Activated naive CD4-positive, alpha-beta T cell treated with anti-CD3 and anti-CD28 coated beads, Interleukin-2, amount 10 ng/mL, durations not matched to agents 7 days and 5 days (primary cell): ENCODE results near the gene PPP4R2.

Experiments
- CTCF ChIA-PET: fragments of 350-600 bp; sonication (Branson Sonifier 250); formaldehyde crosslinking; loops from one replicate; lab custom pipeline; 2021; ENCODE audit warnings: antibody characterized with exemption; lab: Charles Lee
- DNase-seq: peaks from one replicate; pipeline ENCODE4 v3.0.0-alpha.2; 2020
- H3K27ac Mint-ChIP-seq: one replicate; pipeline ENCODE4 v1.8.0; 2021; ENCODE audit warnings: mild to moderate bottlenecking, moderate library complexity, mixed read lengths
- H3K27me3 Mint-ChIP-seq: one replicate; pipeline ENCODE4 v1.8.0; 2021; ENCODE audit warnings: mild to moderate bottlenecking, mixed read lengths
- H3K36me3 Mint-ChIP-seq: one replicate; pipeline ENCODE4 v1.8.0; 2021; ENCODE audit warnings: mixed read lengths
- H3K4me1 Mint-ChIP-seq: one replicate; pipeline ENCODE4 v1.8.0; 2021; ENCODE audit warnings: mixed read lengths
- H3K4me3 Mint-ChIP-seq: one replicate; pipeline ENCODE4 v1.8.0; 2021; ENCODE audit warnings: mild to moderate bottlenecking, moderate library complexity, mixed read lengths
- H3K9me3 Mint-ChIP-seq: one replicate; pipeline ENCODE4 v1.8.0; 2021; ENCODE audit warnings: mixed read lengths

PPP4R2 gene

DNA sequence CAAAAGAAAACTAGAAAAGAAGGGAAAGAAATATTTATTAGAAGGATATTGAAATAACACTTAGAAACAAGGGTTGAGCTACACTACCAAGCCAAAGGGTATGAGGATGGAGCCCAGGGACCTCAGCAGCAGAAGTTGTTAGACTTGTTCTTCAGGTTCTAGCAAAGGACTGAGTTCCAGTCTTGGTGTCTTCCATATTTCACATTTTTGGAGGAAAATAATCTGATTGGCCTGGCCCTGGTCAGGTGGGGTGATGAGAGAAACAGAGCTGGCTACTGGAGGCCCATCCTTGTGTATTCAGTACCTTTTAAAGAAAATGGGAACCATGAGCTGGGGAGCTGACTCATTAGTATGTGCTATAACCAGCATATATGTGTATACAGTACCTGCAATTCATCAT is 28.2 kb downstream of the PPP4R2 start:
- no peak overlapping the region for H3K27ac Mint-ChIP-seq
- no peaks in the 10 kb centered on the region for H3K9me3 Mint-ChIP-seq
- H3K4me1 Mint-ChIP-seq = peaks cover 29% of the 10 kb centered on the region
- peaks cover 15% of the 10 kb centered on the region for H3K36me3 Mint-ChIP-seq
- H3K27me3 Mint-ChIP-seq = no peaks in the 10 kb centered on the region
- CTCF ChIA-PET = interaction anchor here (1.0 to 1.3 kb wide), 2 partner anchors 32 to 174 kb away, joined by 3 read pairs; no protein-coding TSS in a partner anchor
- no peak overlapping the region for H3K4me3 Mint-ChIP-seq
- no peak for DNase-seq

DNA sequence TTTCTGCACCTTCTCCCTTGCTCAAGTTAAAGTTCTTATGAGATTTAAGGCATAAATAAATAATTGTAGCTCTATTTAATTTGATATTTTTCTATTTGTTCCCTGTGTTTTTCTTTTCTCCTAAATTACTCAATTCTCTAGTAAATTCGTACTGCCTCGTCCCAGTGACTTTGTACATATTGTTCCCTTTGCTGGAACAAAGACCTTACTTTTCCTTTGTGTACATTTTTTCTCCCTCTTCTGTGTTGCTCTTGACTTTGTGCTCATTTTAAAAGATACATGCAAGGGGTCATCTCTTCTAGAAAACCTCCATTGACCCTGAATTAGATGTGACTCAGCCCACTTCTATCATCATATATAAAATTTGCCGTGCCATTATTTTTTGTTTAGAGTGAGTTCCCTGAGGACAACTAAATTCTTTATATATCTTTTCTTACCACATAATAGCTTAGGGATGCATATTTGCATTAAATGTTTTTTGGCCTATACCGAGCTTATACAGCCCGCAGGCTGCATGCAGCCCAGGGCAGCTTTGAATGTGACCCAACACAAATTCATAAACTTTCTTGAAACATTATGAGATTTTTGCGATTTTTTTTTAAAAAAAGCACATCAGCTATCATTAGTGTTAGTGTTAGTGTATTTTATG is 29.6 kb downstream of the PPP4R2 start:
- Mint-ChIP-seq H3K27ac (no peak overlapping the region), H3K27me3 (no peaks in the 10 kb centered on the region), H3K9me3 (no peaks in the 10 kb centered on the region), H3K4me3 (no peak overlapping the region), H3K4me1 (peaks cover 24% of the 10 kb centered on the region), H3K36me3 (peaks cover 22% of the 10 kb centered on the region)
- CTCF ChIA-PET = interaction anchor here (0.9 to 1.3 kb wide), 2 partner anchors 86 to 175 kb away, joined by 3 to 4 read pairs; no protein-coding TSS in a partner anchor
- DNase-seq = no peak

DNA sequence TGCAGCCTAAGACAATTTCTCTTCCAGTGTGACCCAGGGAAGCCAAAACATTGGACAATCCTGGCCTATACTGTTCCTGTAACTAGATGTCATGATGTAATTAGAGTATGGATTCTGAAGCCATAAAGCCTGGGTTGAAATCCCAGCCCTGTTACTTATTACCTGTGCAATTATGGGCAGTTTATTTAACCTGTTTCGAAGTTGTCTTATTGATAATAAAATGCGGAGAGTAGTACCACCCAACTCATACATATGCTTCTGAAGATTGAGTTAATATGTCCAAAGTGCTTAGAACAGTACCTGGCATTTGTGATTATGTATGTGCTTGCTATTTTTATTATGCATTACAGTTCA is 30.1 kb downstream of the PPP4R2 start:
- no peak for DNase-seq
- Mint-ChIP-seq H3K27me3 (no peaks in the 10 kb centered on the region), H3K36me3 (peaks cover 22% of the 10 kb centered on the region), H3K27ac (no peak overlapping the region), H3K9me3 (no peaks in the 10 kb centered on the region), H3K4me1 (peaks cover 24% of the 10 kb centered on the region), H3K4me3 (no peak overlapping the region)
- CTCF ChIA-PET = no interaction called here

DNA sequence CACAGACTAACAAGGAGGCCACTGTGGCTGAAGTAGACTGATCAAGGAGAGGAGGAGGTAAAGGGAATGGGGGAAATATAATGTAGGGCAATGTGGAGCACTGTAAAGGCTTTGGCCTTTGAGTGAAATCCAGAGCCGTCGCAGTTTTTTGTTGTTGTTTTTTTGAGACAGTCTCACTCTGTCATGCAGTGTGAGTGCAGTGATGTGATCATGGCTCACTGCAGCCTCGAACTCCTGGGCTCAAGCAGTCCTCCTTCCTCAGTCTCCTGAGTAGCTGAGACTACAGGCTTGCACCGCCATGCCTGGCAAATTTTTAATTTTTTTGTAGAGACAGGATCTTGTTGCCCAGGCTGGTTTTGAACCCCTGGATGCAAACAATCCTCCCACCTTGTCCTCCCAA is 32.2 kb downstream of the PPP4R2 start:
- Mint-ChIP-seq H3K9me3 (no peaks in the 10 kb centered on the region), H3K36me3 (peaks cover 30% of the 10 kb centered on the region), H3K27ac (no peak overlapping the region), H3K27me3 (no peaks in the 10 kb centered on the region), H3K4me3 (no peak overlapping the region), H3K4me1 (peaks cover 24% of the 10 kb centered on the region)
- no peak for DNase-seq
- CTCF ChIA-PET = no interaction called here

DNA sequence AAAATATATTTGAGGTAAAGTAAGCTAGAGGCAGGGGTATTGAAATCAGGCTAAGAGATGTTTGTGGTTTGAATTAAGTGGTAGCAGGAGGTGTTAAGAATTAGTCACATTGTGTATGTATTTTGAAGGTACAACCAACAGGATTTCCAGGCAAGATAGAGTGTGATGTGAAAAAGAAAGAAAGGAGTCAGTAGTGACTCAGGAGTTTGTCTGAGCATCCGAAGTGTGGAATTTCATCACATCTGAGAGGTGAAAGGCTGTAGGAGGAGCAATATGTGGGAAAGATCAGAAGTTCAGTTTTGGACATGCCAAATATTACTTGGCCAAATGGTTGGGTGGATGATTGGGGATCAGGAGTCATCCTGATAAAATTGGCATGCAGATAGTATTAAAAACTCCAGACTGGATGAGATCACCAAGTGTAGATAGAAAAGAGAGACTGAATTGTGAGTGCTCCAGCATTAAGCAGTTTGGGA is 32.7 kb downstream of the PPP4R2 start:
- no peak overlapping the region for H3K27ac Mint-ChIP-seq
- H3K36me3 Mint-ChIP-seq = peaks cover 33% of the 10 kb centered on the region
- no peaks in the 10 kb centered on the region for H3K9me3 Mint-ChIP-seq
- CTCF ChIA-PET = interaction anchor here (0.6 kb wide), 1 partner anchor 25 kb away, joined by 4 read pairs; no protein-coding TSS in a partner anchor
- no peaks in the 10 kb centered on the region for H3K27me3 Mint-ChIP-seq
- peaks cover 27% of the 10 kb centered on the region for H3K4me1 Mint-ChIP-seq
- no peak for DNase-seq
- H3K4me3 Mint-ChIP-seq = no peak overlapping the region

DNA sequence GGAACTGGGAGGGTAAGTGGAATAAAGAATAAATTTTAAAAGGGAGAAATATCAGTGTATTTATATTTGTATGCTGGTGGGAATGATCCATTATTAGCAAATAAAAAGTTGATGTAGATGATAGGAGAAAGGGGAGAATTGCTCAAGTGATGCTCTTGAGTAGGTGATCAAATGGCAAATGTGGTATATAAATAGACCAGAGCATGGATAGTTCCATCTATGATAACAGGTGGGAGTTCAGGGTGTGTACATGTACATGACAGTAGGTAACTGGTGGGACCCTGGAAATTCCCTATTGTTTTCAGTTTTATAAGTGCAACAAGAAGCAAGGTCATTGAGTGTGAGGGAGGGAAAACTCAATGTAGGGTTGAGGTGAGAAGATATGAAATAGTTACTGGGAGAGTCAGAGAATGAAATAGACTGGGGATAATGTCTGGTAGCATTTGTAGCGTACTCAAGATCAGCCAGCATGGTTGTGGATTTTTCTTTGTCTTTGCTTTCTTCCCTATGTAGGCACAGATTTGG is 33.5 kb downstream of the PPP4R2 start:
- no peak overlapping the region for H3K4me3 Mint-ChIP-seq
- CTCF ChIA-PET = interaction anchor here (0.6 kb wide), 1 partner anchor 26 kb away, joined by 4 read pairs; no protein-coding TSS in a partner anchor
- DNase-seq = no peak
- no peaks in the 10 kb centered on the region for H3K9me3 Mint-ChIP-seq
- H3K27me3 Mint-ChIP-seq = no peaks in the 10 kb centered on the region
- peaks cover 29% of the 10 kb centered on the region for H3K4me1 Mint-ChIP-seq
- H3K36me3 Mint-ChIP-seq = peaks cover 37% of the 10 kb centered on the region
- H3K27ac Mint-ChIP-seq = no peak overlapping the region

DNA sequence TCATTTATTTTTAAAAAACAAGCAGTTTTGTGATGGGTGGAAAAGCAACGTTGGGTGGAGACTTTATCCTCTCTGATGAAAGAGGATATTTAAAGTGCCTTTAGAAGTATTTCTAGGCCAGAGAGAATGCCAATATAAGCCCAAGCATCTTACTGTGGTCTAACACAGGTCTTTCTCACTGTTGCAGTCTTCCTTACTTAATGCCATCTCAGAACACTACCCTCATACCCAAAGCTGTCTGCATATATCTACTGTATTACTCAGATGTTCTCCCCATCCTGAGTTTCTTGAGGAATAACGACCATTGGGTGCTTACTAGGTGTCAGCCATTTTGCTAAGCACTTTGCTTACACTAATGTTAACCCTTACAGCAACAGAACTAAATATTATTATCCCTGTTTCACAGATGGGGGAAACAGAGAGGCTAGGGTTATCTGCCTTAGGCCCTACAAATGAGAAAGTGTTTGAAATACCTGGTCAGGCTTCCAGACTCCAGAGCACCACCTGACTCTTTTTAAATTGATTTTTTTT is 35.0 kb downstream of the PPP4R2 start:
- DNase-seq = no peak
- CTCF ChIA-PET = no interaction called here
- Mint-ChIP-seq H3K4me3 (no peak overlapping the region), H3K27ac (no peak overlapping the region), H3K27me3 (no peaks in the 10 kb centered on the region), H3K4me1 (peaks cover 24% of the 10 kb centered on the region), H3K9me3 (no peaks in the 10 kb centered on the region), H3K36me3 (peaks cover 41% of the 10 kb centered on the region)

DNA sequence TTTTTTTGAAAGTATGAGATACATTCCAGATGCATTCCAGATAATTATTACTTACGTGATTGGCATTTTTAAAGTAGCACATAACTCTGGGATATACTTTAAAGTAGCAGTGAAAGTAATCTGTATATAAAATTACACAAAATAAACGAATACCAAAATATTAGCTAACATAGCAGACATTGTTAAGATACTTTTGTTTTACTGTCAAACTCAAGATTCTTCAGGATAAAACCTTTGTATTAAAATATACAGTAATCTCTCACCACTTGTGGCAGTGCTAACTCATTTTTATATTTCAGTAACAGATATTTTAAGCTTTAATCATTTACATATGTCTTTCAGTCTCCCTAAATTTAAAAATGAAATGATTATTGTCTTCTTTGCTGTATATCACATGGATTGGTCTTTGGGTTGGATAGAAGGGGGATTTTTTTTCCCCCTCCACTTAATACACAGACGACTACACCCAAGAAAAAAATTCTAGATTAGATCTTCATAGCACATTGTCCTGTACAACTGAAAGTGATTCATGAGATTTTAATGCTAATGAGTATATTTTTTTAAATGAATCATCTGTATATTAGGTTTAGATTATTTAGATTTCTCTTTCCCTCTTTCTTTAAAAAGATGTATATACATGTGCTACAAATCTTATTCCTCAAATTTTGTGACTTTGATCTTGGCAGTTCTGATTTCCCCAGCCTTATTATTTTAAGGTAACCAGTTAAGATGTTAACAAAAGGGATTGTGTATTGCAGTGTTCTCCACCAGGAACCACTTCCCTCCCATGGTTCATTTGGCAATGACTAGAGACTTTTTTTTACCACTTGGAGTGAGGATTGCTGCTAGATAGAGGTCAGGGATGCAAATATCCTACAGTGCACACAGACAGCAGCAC is 40.3 kb downstream of the PPP4R2 start:
- H3K27me3 Mint-ChIP-seq = no peaks in the 10 kb centered on the region
- H3K36me3 Mint-ChIP-seq = peaks cover 32% of the 10 kb centered on the region
- no peak for DNase-seq
- CTCF ChIA-PET = no interaction called here
- peaks cover 18% of the 10 kb centered on the region for H3K4me1 Mint-ChIP-seq
- no peak overlapping the region for H3K4me3 Mint-ChIP-seq
- no peaks in the 10 kb centered on the region for H3K9me3 Mint-ChIP-seq
- H3K27ac Mint-ChIP-seq = no peak overlapping the region

DNA sequence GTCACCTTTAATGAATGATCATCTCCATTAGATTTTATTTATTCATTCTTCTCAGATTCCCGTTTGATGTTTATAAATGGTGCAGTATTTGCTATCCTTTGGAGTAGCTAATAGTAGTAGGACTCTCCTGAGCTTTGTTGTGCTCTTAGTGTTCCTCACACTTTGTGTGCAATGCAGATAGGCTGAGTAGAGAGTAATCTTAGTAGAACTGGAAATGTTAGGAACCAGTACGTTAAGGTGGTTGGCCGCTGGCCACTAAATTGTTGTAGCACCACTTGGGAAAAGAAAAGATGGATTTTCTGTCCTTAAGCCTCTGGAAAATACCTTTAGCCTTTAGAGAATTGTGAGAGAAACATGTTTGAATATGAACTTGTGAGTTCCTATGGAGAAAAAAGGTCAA is 44.9 kb downstream of the PPP4R2 start:
- H3K4me1 Mint-ChIP-seq = peaks cover 21% of the 10 kb centered on the region
- no peaks in the 10 kb centered on the region for H3K9me3 Mint-ChIP-seq
- CTCF ChIA-PET = no interaction called here
- no peak overlapping the region for H3K27ac Mint-ChIP-seq
- H3K4me3 Mint-ChIP-seq = no peak overlapping the region
- DNase-seq = no peak
- peaks cover 14% of the 10 kb centered on the region for H3K36me3 Mint-ChIP-seq
- no peaks in the 10 kb centered on the region for H3K27me3 Mint-ChIP-seq

DNA sequence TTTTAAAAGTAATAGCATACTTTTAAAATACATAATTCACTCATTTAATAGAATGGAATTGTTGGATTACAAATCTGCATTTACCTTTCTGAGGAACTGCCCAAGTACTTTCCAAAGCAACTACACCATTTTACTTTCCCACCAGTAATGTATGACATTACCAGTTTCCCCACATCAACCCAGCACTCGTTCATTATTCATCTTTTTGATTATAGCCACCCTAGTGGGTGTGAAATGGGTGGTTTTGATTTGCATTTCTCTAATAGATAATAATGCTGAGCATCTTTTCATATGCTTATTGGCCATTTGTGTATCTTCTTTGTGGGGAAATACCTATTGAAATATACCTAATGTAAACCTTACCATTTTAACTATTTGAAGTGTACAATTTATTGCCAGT is 46.8 kb downstream of the PPP4R2 start:
- CTCF ChIA-PET = no interaction called here
- H3K4me1 Mint-ChIP-seq = peaks cover 14% of the 10 kb centered on the region
- no peaks in the 10 kb centered on the region for H3K9me3 Mint-ChIP-seq
- no peaks in the 10 kb centered on the region for H3K27me3 Mint-ChIP-seq
- no peak for DNase-seq
- peaks cover 7% of the 10 kb centered on the region for H3K36me3 Mint-ChIP-seq
- no peak overlapping the region for H3K27ac Mint-ChIP-seq
- H3K4me3 Mint-ChIP-seq = no peak overlapping the region

DNA sequence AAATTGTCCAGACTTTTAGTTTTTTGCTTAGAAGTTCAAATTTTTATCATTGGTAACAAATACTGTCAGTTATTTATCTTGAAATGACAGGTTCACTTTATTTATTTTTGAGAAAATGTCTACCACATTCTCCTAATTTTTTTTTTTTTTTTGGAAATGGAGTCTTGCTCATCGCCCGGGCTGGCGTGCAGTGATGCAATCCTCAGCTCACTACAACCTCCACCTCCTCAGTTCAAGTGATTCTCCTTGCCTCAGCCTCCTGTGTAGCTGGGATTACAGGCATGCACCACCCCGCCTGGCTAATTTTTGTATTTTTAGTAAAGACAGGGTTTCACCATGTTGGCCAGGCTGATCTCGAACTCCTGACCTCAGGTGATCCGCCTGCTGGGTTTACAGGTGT is 48.8 kb downstream of the PPP4R2 start:
- CTCF ChIA-PET = interaction anchor here (0.9 to 1.0 kb wide), 2 partner anchors 11 to 194 kb away, joined by 3 to 4 read pairs; no protein-coding TSS in a partner anchor
- Mint-ChIP-seq H3K36me3 (peaks cover 11% of the 10 kb centered on the region), H3K27ac (no peak overlapping the region)

DNA sequence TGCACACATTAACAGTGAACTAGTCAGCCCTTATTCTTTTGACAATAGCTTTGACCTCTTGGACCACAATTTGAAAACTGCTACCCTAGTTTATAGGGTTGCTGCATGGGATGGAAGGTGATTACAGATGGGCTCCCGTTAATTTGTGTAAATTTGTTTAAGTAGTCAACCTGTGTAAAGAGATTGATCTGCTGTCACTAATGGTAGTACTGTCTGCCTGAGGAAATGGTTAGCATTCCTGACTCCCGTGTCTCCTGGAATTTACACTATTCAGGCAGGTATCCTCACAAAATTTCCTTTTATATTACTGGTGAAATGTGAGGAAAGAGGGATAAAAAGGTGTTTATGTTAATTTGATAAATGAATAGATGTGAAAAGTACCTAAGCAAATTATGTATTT is 49.6 kb downstream of the PPP4R2 start:
- CTCF ChIA-PET = interaction anchor here (1.0 kb wide), 1 partner anchor 195 kb away, joined by 4 read pairs; no protein-coding TSS in a partner anchor
- Mint-ChIP-seq H3K4me3 (no peak overlapping the region), H3K9me3 (no peaks in the 10 kb centered on the region), H3K36me3 (peaks cover 12% of the 10 kb centered on the region), H3K4me1 (peaks cover 14% of the 10 kb centered on the region), H3K27ac (no peak overlapping the region), H3K27me3 (no peaks in the 10 kb centered on the region)
- DNase-seq = no peak

More for the DNA sequence above, 48.8 kb downstream of the PPP4R2 start:
- H3K4me3 Mint-ChIP-seq = no peak overlapping the region
- DNase-seq = no peak
- no peaks in the 10 kb centered on the region for H3K9me3 Mint-ChIP-seq
- no peaks in the 10 kb centered on the region for H3K27me3 Mint-ChIP-seq
- peaks cover 14% of the 10 kb centered on the region for H3K4me1 Mint-ChIP-seq

DNA sequence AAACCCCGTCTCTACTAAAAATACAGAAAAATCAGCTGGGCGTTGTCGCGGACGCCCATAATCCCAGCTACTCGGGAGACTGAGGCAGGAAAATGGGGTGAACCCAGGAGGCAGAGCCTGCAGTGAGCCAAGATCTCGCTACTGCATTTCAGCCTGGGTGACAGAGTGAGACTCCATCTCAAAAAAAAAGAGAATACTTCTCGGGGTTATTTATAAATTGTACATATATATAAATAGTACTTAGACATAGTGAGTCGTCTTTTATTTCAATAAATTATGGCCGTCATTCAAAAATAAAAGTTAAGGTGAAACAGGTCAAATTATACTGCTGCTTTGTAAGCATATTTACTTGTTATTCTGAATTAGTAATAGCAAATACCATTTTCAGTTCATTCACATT is 52.7 kb downstream of the PPP4R2 start:
- Mint-ChIP-seq H3K4me1 (peaks cover 2% of the 10 kb centered on the region), H3K36me3 (peaks cover 8% of the 10 kb centered on the region), H3K9me3 (no peaks in the 10 kb centered on the region), H3K27me3 (no peaks in the 10 kb centered on the region), H3K4me3 (no peak overlapping the region), H3K27ac (no peak overlapping the region)
- no peak for DNase-seq
- CTCF ChIA-PET = no interaction called here

DNA sequence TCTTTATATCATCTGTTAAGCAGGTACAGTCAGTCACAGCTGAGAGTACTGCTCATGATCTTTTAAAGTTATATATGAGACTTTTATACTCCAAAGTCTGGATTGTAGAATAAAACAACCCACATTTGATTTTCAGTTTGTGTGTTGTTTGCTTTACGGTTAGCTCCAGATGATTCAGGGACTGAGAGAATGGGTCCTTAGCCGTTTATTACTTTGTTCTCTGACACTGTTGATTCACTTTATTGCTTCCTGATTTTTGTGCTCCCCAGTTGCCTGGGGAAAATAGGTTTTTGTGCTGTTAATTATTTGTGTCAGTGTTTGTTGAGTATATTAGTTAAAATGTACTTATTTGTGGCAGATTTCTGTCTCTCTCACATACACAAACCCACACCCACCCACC is 56.2 kb downstream of the PPP4R2 start:
- no peak for DNase-seq
- no peak overlapping the region for H3K4me3 Mint-ChIP-seq
- CTCF ChIA-PET = interaction anchor here (0.6 to 6.3 kb wide), 2 partner anchors 89 to 112 kb away, joined by 3 to 53 read pairs; no protein-coding TSS in a partner anchor
- H3K27ac Mint-ChIP-seq = no peak overlapping the region
- peaks cover 3% of the 10 kb centered on the region for H3K4me1 Mint-ChIP-seq
- H3K27me3 Mint-ChIP-seq = no peaks in the 10 kb centered on the region
- H3K36me3 Mint-ChIP-seq = peaks cover 6% of the 10 kb centered on the region
- H3K9me3 Mint-ChIP-seq = no peaks in the 10 kb centered on the region
